GM10847 (cell line): ENCODE results near the gene TMEM88.

Experiments
- POLR2A ChIP-seq: IDR thresholded peaks from 2 replicates; pipeline ENCODE4 v1.6.1; 2011; ENCODE audit not compliant: insufficient read length; ENCODE audit errors: extremely low read depth

TMEM88 gene

GRCh38 chr17:7854851-7855659, at the start of gene TMEM88:
TSS of gene TMEM88 (plus strand) at chr17:7855066. CDS start at chr17:7855075, 9 bp downstream.
- TF ChIP-seq POLR2A = no peak

GRCh38 chr17:7806587-7806986, 48.3 kb upstream of the TMEM88 start:
- TF ChIP-seq POLR2A = no peak

GRCh38 chr17:7807206-7807605, 47.7 kb upstream of the TMEM88 start:
- TF ChIP-seq POLR2A = no peak

GRCh38 chr17:7809086-7809790, 45.6 kb upstream of the TMEM88 start:
- TF ChIP-seq POLR2A = no peak

GRCh38 chr17:7811251-7811650, 43.6 kb upstream of the TMEM88 start:
- no peak for TF ChIP-seq POLR2A

- TF ChIP-seq POLR2A = no peak
Observed at GRCh38 chr17:7814969-7815368, 39.9 kb upstream of the TMEM88 start.

- TF ChIP-seq POLR2A = no peak
Observed at GRCh38 chr17:7816926-7817642, 37.8 kb upstream of the TMEM88 start.

GRCh38 chr17:7817643-7817964, 37.3 kb upstream of the TMEM88 start:
- TF ChIP-seq POLR2A = no peak

GRCh38 chr17:7818026-7818425, 36.8 kb upstream of the TMEM88 start:
- TF ChIP-seq POLR2A = no peak

GRCh38 chr17:7818746-7819645, 35.9 kb upstream of the TMEM88 start:
- no peak for TF ChIP-seq POLR2A

- TF ChIP-seq POLR2A = no peak
Observed at GRCh38 chr17:7820231-7820630, 34.6 kb upstream of the TMEM88 start.

GRCh38 chr17:7822126-7822525, 32.7 kb upstream of the TMEM88 start:
- no peak for TF ChIP-seq POLR2A

- no peak for TF ChIP-seq POLR2A
Observed at GRCh38 chr17:7823581-7824001, 31.3 kb upstream of the TMEM88 start.

- no peak for TF ChIP-seq POLR2A
Observed at GRCh38 chr17:7824021-7824924, 30.6 kb upstream of the TMEM88 start.
